ENCODE results near the gene HSPA12A.

The HSPA12A gene

DNA sequence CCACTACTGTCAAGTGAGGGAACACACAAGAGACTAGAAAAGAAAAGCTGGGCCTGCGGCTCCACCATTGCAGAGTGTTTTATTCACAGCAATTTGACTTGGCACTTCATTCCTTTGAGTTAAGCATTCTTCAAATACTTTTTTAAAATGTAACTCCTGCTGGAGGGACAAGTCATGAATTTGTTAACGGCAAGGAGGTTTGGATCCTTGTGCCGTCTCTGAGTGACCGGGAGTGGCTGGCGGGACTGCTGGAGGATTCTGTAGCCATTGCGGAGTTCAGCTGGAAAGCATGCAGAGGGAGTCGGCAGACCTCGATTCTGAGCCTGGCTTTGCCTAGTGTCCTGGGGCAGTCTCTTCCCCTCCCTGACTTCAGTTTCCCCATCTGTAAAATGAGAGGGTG is 9.8 kb downstream of the HSPA12A start:
- DNase-seq (ENCODE audit: low read depth, low spot score): no peak
- CTCF ChIA-PET: interaction anchor here (2.0 kb wide), 1 partner anchor 56 kb away, joined by 17 read pairs; no protein-coding TSS in a partner anchor
- POLR2A ChIA-PET: interaction anchor here (1.1 kb wide), 1 partner anchor 10 kb away, joined by 4 read pairs; the partner anchor contains the start of gene HSPA12A
- TF ChIP-seq, protein P1, sequence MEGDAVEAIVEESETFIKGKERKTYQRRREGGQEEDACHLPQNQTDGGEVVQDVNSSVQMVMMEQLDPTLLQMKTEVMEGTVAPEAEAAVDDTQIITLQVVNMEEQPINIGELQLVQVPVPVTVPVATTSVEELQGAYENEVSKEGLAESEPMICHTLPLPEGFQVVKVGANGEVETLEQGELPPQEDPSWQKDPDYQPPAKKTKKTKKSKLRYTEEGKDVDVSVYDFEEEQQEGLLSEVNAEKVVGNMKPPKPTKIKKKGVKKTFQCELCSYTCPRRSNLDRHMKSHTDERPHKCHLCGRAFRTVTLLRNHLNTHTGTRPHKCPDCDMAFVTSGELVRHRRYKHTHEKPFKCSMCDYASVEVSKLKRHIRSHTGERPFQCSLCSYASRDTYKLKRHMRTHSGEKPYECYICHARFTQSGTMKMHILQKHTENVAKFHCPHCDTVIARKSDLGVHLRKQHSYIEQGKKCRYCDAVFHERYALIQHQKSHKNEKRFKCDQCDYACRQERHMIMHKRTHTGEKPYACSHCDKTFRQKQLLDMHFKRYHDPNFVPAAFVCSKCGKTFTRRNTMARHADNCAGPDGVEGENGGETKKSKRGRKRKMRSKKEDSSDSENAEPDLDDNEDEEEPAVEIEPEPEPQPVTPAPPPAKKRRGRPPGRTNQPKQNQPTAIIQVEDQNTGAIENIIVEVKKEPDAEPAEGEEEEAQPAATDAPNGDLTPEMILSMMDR (IDR thresholded peaks at IDR 0.05; ENCODE audit: insufficient read depth, low read length, missing control alignments): no peak
- no peak overlapping the region for H3K4me3 ChIP-seq (ENCODE audit: low read depth, low read length)

GRCh38 chr10:116730464-116731260 is 11.7 kb downstream of the HSPA12A start:
- DNase-seq (ENCODE audit: low read depth, low spot score): no peak
- no peak overlapping the region for H3K4me3 ChIP-seq (ENCODE audit: low read depth, low read length)
- CTCF ChIA-PET: interaction anchor here (0.6 to 1.2 kb wide), 4 partner anchors 8 to 36 kb away, joined by 3 read pairs; no protein-coding TSS in a partner anchor
- POLR2A ChIA-PET: no interaction called here
- TF ChIP-seq, protein P1 (IDR thresholded peaks at IDR 0.05; ENCODE audit: insufficient read depth, low read length, missing control alignments): no peak

DNA sequence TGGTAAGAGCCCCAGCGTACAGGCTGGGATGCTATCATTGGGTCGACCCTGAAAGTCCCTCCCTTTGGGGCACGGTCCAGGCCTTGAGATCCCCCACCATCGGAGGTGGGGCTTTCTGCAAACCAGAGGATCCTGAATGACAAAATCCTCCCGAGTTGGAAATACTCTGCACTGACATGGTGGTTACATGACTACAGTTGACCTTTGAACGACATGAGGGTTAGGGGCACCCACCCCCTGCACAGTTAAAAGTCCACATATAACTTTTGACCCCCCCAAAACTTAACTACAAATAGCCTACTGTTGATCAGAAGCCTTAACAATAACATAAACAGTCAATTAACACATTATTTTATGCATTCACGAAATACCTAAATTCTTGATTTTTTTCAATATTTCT is 13.1 kb downstream of the HSPA12A start:
- ChIA-PET CTCF (no interaction called here), POLR2A (no interaction called here)
- TF ChIP-seq, protein P1 (IDR thresholded peaks at IDR 0.05; ENCODE audit: insufficient read depth, low read length, missing control alignments): no peak
- H3K4me3 ChIP-seq (ENCODE audit: low read depth, low read length): no peak overlapping the region
- DNase-seq (ENCODE audit: low read depth, low spot score): no peak

GRCh38 chr10:116728526-116729096 is 13.8 kb downstream of the HSPA12A start:
- TF ChIP-seq, protein P1 (IDR thresholded peaks at IDR 0.05; ENCODE audit: insufficient read depth, low read length, missing control alignments): no peak
- no peak overlapping the region for H3K4me3 ChIP-seq (ENCODE audit: low read depth, low read length)
- ChIA-PET POLR2A (no interaction called here), CTCF (interaction anchor here (0.7 to 1.5 kb wide), 3 partner anchors 9 to 47 kb away, joined by 3 to 5 read pairs (median 5); no protein-coding TSS in a partner anchor)
- peak; percentile 29 for DNase-seq (ENCODE audit: low read depth, low spot score)

DNA sequence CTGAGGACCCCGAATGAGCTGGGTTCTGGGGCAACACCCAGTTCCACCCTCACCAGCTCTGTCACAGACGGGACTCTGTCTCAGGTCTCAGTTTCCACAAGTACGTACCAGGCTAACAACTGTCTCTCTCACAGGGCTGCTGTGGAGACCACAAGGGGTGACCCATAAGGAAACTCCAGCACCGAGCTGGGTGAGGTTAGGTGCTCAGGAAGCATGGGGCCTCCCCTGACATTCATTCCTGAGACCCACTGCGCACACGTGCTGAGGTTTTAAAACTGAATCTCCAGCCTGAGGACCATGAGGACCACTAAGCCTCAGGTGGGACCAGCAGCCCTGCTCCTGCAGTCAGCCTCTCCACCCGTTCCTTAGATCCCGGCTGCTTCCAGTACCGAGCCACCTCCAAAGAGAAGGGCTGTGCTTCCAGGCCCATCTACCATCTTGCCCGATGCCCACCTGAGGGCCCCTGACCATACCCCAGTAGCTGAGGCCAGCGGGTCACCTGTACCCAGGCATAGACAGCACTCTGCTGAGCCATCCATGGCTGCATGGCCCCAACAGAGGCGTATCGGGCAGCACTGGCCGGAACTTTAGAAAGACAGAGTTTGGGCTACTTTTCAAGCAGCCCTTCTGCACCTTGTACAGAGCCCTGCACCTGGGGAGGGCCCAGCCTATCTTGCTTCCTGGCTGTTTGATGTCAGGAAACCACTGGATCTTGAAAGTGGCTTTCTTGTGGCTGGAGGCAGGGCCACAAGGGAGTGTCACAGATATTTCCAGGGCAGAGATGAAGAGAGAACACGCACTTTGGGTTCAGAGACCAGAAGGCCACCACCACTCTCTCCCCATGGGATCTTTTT is 18.7 kb downstream of the HSPA12A start:
- TF ChIP-seq, protein P1 (IDR thresholded peaks at IDR 0.05; ENCODE audit: insufficient read depth, low read length, missing control alignments): no peak
- ChIA-PET CTCF (no interaction called here), POLR2A (no interaction called here)
- DNase-seq (ENCODE audit: low read depth, low spot score): no peak
- no peak overlapping the region for H3K4me3 ChIP-seq (ENCODE audit: low read depth, low read length)

Data from AG04449 (cell line).